WTC11 (cell line): Measurements from ENCODE around the gene SLC9A6. TPM values are rescaled to one million over a fixed set of nuclear protein-coding genes. Genes with fewer than 3 reads are reported as not detected.
"Not testable (repeated sequence)": the region's sequence is repeated elsewhere in the genome, so short reads cannot be mapped to it uniquely, and the experiment has no call there.

ENCODE experiments used
- ATAC-seq: fragments of 200-7000 bp; cut with Tn5 transposase; 2 replicates; pipeline ENCODE4 v1.10.0; 2021; ENCODE audit warnings: mild to moderate bottlenecking, moderate library complexity
- CTCF ChIA-PET: fragments of 300-600 bp; sonication (Branson Sonifier 250); formaldehyde crosslinking; loops from one replicate; lab custom pipeline; 2021; ENCODE audit warnings: antibody characterized with exemption; lab: Charles Lee
- POLR2A ChIA-PET: fragments of 350-600 bp; sonication (Branson Sonifier 250); formaldehyde crosslinking; loops from one replicate; lab custom pipeline; 2021; ENCODE audit warnings: antibody characterized with exemption; lab: Charles Lee
- DNase-seq: peaks from one replicate; pipeline ENCODE4 v3.0.0; 2021; ENCODE audit warnings: low spot score
- H3K27ac Mint-ChIP-seq: 2 replicates; pipeline ENCODE4 v1.8.0; 2021; ENCODE audit warnings: mixed read lengths
- H3K27me3 Mint-ChIP-seq: 2 replicates; pipeline ENCODE4 v1.8.0; 2021; ENCODE audit warnings: low read depth, mild to moderate bottlenecking, moderate library complexity, mixed read lengths
- H3K36me3 Mint-ChIP-seq: 2 replicates; pipeline ENCODE4 v1.8.0; 2021; ENCODE audit warnings: mixed read lengths
- H3K4me1 Mint-ChIP-seq: 2 replicates; pipeline ENCODE4 v1.8.0; 2022; ENCODE audit warnings: mixed read lengths
- H3K4me3 Mint-ChIP-seq: 2 replicates; pipeline ENCODE4 v1.8.0; 2021; ENCODE audit warnings: mild to moderate bottlenecking, moderate library complexity, mixed read lengths
- H3K9me3 Mint-ChIP-seq: 2 replicates; pipeline ENCODE4 v1.8.0; 2021; ENCODE audit warnings: mixed read lengths
- AFF4 ChIP-seq: sonication (generic); formaldehyde crosslinking; IDR thresholded peaks from 2 replicates; pipeline ENCODE4 v1.8.1; 2023; ENCODE audit warnings: mild to moderate bottlenecking, missing genetic modification reagents, borderline replicate concordance
- AR ChIP-seq: fragments of 250-450 bp; sonication (Bioruptor Pico); IDR thresholded peaks from 2 replicates; pipeline ENCODE4 v1.9.0; 2021; ENCODE audit warnings: mild to moderate bottlenecking
- ARID4B ChIP-seq: sonication (generic); formaldehyde crosslinking; IDR thresholded peaks from 2 replicates; pipeline ENCODE4 v1.8.0; 2023; ENCODE audit warnings: missing genetic modification reagents, mild to moderate bottlenecking, borderline replicate concordance
- E2F1 ChIP-seq: sonication (generic); formaldehyde crosslinking; IDR thresholded peaks from 2 replicates; pipeline ENCODE4 v1.8.0; 2022; ENCODE audit warnings: mild to moderate bottlenecking, missing genetic modification reagents
- E2F4 ChIP-seq: sonication (generic); formaldehyde crosslinking; IDR thresholded peaks from 2 replicates; pipeline ENCODE4 v1.8.1; 2022; ENCODE audit warnings: low read depth, mild to moderate bottlenecking, moderate library complexity, missing genetic modification reagents, borderline replicate concordance
- ELF4 ChIP-seq: sonication (generic); formaldehyde crosslinking; IDR thresholded peaks from 2 replicates; pipeline ENCODE4 v1.8.1; 2022; ENCODE audit warnings: low read depth, mild to moderate bottlenecking, moderate library complexity, missing genetic modification reagents
- EMX1 ChIP-seq: fragments of 250-450 bp; sonication (Bioruptor Pico); IDR thresholded peaks from 2 replicates; pipeline ENCODE4 v1.8.0; 2021; ENCODE audit warnings: mild to moderate bottlenecking
- JUN ChIP-seq: sonication (generic); formaldehyde crosslinking; IDR thresholded peaks from 2 replicates; pipeline ENCODE4 v1.8.0; 2023; ENCODE audit warnings: mild to moderate bottlenecking, missing genetic modification reagents
- NFATC4 ChIP-seq: fragments of 250-450 bp; sonication (Bioruptor Pico); IDR thresholded peaks from 2 replicates; pipeline ENCODE4 v1.9.0; 2021; ENCODE audit warnings: mild to moderate bottlenecking
- NR1H2 ChIP-seq: sonication (generic); formaldehyde crosslinking; IDR thresholded peaks from 2 replicates; pipeline ENCODE4 v1.9.0; 2021; ENCODE audit warnings: mild to moderate bottlenecking, moderate library complexity, missing genetic modification reagents
- PREB ChIP-seq: sonication (generic); formaldehyde crosslinking; IDR thresholded peaks from 2 replicates; pipeline ENCODE4 v1.8.1; 2022; ENCODE audit warnings: mild to moderate bottlenecking, missing genetic modification reagents, moderate library complexity, borderline replicate concordance
- ZNF396 ChIP-seq: fragments of 250-450 bp; sonication (Bioruptor Pico); IDR thresholded peaks from 2 replicates; pipeline ENCODE4 v1.8.0; 2021; ENCODE audit warnings: mild to moderate bottlenecking, moderate library complexity, borderline replicate concordance
- ZNF416 ChIP-seq: fragments of 250-450 bp; sonication (Bioruptor Pico); IDR thresholded peaks from 2 replicates; pipeline ENCODE4 v1.9.0; 2021; ENCODE audit warnings: mild to moderate bottlenecking, inconsistent platforms
- ZNF423 ChIP-seq: fragments of 250-450 bp; sonication (Bioruptor Pico); IDR thresholded peaks from 2 replicates; pipeline ENCODE4 v2.1.2; 2022; ENCODE audit warnings: mild to moderate bottlenecking, moderate library complexity
- ZNF512 ChIP-seq: sonication (generic); formaldehyde crosslinking; IDR thresholded peaks from 2 replicates; pipeline ENCODE4 v1.8.1; 2022; ENCODE audit warnings: missing genetic modification reagents, borderline replicate concordance
- ZSCAN18 ChIP-seq: fragments of 250-450 bp; sonication (Bioruptor Pico); IDR thresholded peaks from 2 replicates; pipeline ENCODE4 v2.1.2; 2022; ENCODE audit warnings: mild to moderate bottlenecking, moderate library complexity
- total RNA-seq: library from RNA; stranded (reverse); gene quantifications from 3 replicates; pipeline ENCODE4 v1.2.3, GENCODE V29; 2021

SLC9A6 gene
- total RNA-seq, 1 experiment from 2014 or later: 9.6 TPM

GRCh38 chrX:136086521-136086920 lies 101.3 kb downstream of the SLC9A6 start (continued):
- TF ChIP-seq PREB (CRISPR knock-in tag) (no peak), EMX1 (CRISPR knock-in tag) (no peak), ZSCAN18 (no peak), ZNF423 (no peak), ELF4 (CRISPR knock-in tag) (no peak), E2F4 (no peak), ZNF416 (CRISPR knock-in tag) (no peak), ZNF512 (no peak), AR (CRISPR knock-in tag) (no peak), NFATC4 (CRISPR knock-in tag) (no peak)
- TF ChIP-seq, all 79 proteins: peak for 0

- H3K27me3 Mint-ChIP-seq: not testable (repeated sequence)
Observed at GRCh38 chrX:136091898-136092297, 106.7 kb downstream of the SLC9A6 start.

GRCh38 chrX:136094962-136095361 lies 109.7 kb downstream of the SLC9A6 start:
- DNase-seq: no peak
- H3K4me1 Mint-ChIP-seq: peaks cover 7% of the 10 kb centered on the region
- no peaks in the 10 kb centered on the region for H3K27me3 Mint-ChIP-seq
- no peaks in the 10 kb centered on the region for H3K9me3 Mint-ChIP-seq
- H3K36me3 Mint-ChIP-seq: no peaks in the 10 kb centered on the region
- POLR2A ChIA-PET: no interaction called here
- ATAC-seq: no peak
- CTCF ChIA-PET: no interaction called here
- no peak overlapping the region for H3K27ac Mint-ChIP-seq
- no peak overlapping the region for H3K4me3 Mint-ChIP-seq
- TF ChIP-seq E2F1 (CRISPR knock-in tag) (no peak), JUN (no peak), ZNF396 (CRISPR knock-in tag) (no peak), AFF4 (no peak), NR1H2 (no peak), ARID4B (CRISPR knock-in tag) (no peak)

More at GRCh38 chrX:136091898-136092297, 106.7 kb downstream of the SLC9A6 start:
- H3K9me3 Mint-ChIP-seq, CTCF ChIA-PET, H3K27ac Mint-ChIP-seq, POLR2A ChIA-PET, H3K4me1 Mint-ChIP-seq, ATAC-seq, H3K4me3 Mint-ChIP-seq, H3K36me3 Mint-ChIP-seq, DNase-seq: not testable (repeated sequence)
